ENCODE measurements around the gene MYRIP.

- TF ChIP-seq POLR2A (IDR thresholded peaks at IDR 0.05) (no peak), CTCF (IDR thresholded peaks at IDR 0.05) (no peak), POLR2AphosphoS5 (IDR thresholded peaks at IDR 0.05) (no peak), EP300 (IDR thresholded peaks at IDR 0.05) (no peak)
These were observed 180.3 kb downstream of the MYRIP start for GRCh38 chr3:39989746-39990145.

Measured in suprapubic skin (tissue), 4 donors.